ENCODE data around the gene SAMHD1.
A peak's percentile ranks its signal among the peaks of the same experiment; 100 is the strongest.

The SAMHD1 gene

GRCh38 chr20:36871640-36872570 is 79.6 kb downstream of the SAMHD1 start:
- no peak overlapping the region for H3K23ac ChIP-seq (ENCODE audit: low read depth, low read length, poor library complexity)
- no peak overlapping the region for H4K91ac ChIP-seq (ENCODE audit: low read depth, low read length, poor library complexity)
- H3K27ac ChIP-seq (replicated peaks; ENCODE audit: low read length): no peak overlapping the region
- H2BK15ac ChIP-seq (ENCODE audit: low read length): no peak overlapping the region
- H3K18ac ChIP-seq (ENCODE audit: low read length): no peak overlapping the region
- no peak overlapping the region for H2BK12ac ChIP-seq (ENCODE audit: low read length)
- H3K4me1 ChIP-seq (ENCODE audit: control insufficient read depth in 2 of 2, insufficient read depth in 1 of 2, low read depth in 1 of 2, low read length in 2 of 2): no peaks in the 10 kb centered on the region
- H3K4me3 ChIP-seq (ENCODE audit: low read length in 2 of 2): no peak overlapping the region
- no peak overlapping the region for H3K9ac ChIP-seq (ENCODE audit: low read depth, low read length, poor library complexity)
- peak overlapping the region; percentile 43 for H2AFZ ChIP-seq (ENCODE audit: low read length)
- H3K14ac ChIP-seq (ENCODE audit: low read length): no peak overlapping the region
- H2BK5ac ChIP-seq (ENCODE audit: low read length): no peak overlapping the region
- DNase-seq (ENCODE audit: low spot score): no peak
- H2AK5ac ChIP-seq (ENCODE audit: low read depth, low read length): no peak overlapping the region
- H3K27me3 ChIP-seq (ENCODE audit: control insufficient read depth in 3 of 3, insufficient read depth in 3 of 3, low read depth in 1 of 3, low read length in 3 of 3): peaks cover 0 to 5% (median 0%) of the 10 kb centered on the region in 3 experiments
- H3K79me1 ChIP-seq (ENCODE audit: low read depth, low read length): no peaks in the 10 kb centered on the region
- no peak overlapping the region for H2BK120ac ChIP-seq (ENCODE audit: low read depth, low read length)
- H3K9me3 ChIP-seq (replicated peaks in 1 of 2; ENCODE audit: control insufficient read depth in 2 of 2, insufficient read depth in 1 of 2, low read depth in 1 of 2, low read length in 2 of 2): no peaks in the 10 kb centered on the region
- no peaks in the 10 kb centered on the region for H3K36me3 ChIP-seq (replicated peaks in 1 of 2; ENCODE audit: control insufficient read depth in 2 of 2, insufficient read depth in 2 of 2, low read length in 2 of 2)
- no peak overlapping the region for H4K8ac ChIP-seq (ENCODE audit: low read depth, low read length)
- H3K4ac ChIP-seq (ENCODE audit: low read length): no peak overlapping the region
- no CpG with 5 or more reads among the region's 16 CpGs for WGBS, 2 donors (ENCODE audit: extremely low coverage in 2 of 2, insufficient read length in 2 of 2, insufficient replicate concordance in 1 of 2)
- no peak overlapping the region for H3K4me2 ChIP-seq (ENCODE audit: insufficient read depth, low read length, poor library complexity, severe bottlenecking)

GRCh38 chr20:36866681-36867495 is 84.6 kb downstream of the SAMHD1 start:
- Histone ChIP-seq H2AFZ (ENCODE audit: low read length) (no peak overlapping the region), H3K4me3 (ENCODE audit: low read length in 2 of 2) (no peak overlapping the region), H4K8ac (ENCODE audit: low read depth, low read length) (no peak overlapping the region), H2BK15ac (ENCODE audit: low read length) (no peak overlapping the region), H4K91ac (ENCODE audit: low read depth, low read length, poor library complexity) (no peak overlapping the region), H3K4ac (ENCODE audit: low read length) (no peak overlapping the region), H3K14ac (ENCODE audit: low read length) (no peak overlapping the region), H2AK5ac (ENCODE audit: low read depth, low read length) (no peak overlapping the region), H3K27ac (replicated peaks; ENCODE audit: low read length) (no peak overlapping the region), H3K36me3 (replicated peaks in 1 of 2; ENCODE audit: control insufficient read depth in 2 of 2, insufficient read depth in 2 of 2, low read length in 2 of 2) (peaks cover 0 to under 1% of the 10 kb centered on the region in 2 donors), H3K9me3 (replicated peaks in 1 of 2; ENCODE audit: control insufficient read depth in 2 of 2, insufficient read depth in 1 of 2, low read depth in 1 of 2, low read length in 2 of 2) (no peaks in the 10 kb centered on the region), H3K4me2 (ENCODE audit: insufficient read depth, low read length, poor library complexity, severe bottlenecking) (no peak overlapping the region), H3K9ac (ENCODE audit: low read depth, low read length, poor library complexity) (no peak overlapping the region), H3K18ac (ENCODE audit: low read length) (no peak overlapping the region), H2BK12ac (ENCODE audit: low read length) (no peak overlapping the region), H3K4me1 (ENCODE audit: control insufficient read depth in 2 of 2, insufficient read depth in 1 of 2, low read depth in 1 of 2, low read length in 2 of 2) (peaks cover 2 to 6% of the 10 kb centered on the region in 2 donors), H3K23ac (ENCODE audit: low read depth, low read length, poor library complexity) (no peak overlapping the region), H2BK5ac (ENCODE audit: low read length) (no peak overlapping the region), H3K79me1 (ENCODE audit: low read depth, low read length) (peaks cover 7% of the 10 kb centered on the region), H3K27me3 (ENCODE audit: control insufficient read depth in 3 of 3, insufficient read depth in 3 of 3, low read depth in 1 of 3, low read length in 3 of 3) (peaks cover 0 to 23% (median 2%) of the 10 kb centered on the region in 3 experiments), H2BK120ac (ENCODE audit: low read depth, low read length) (no peak overlapping the region)
- WGBS, 2 donors (ENCODE audit: extremely low coverage in 2 of 2, insufficient read length in 2 of 2, insufficient replicate concordance in 1 of 2): no CpG with 5 or more reads among the region's 8 CpGs
- no peak for DNase-seq (ENCODE audit: low spot score)

- Histone ChIP-seq H3K9ac (ENCODE audit: low read depth, low read length, poor library complexity) (no peak overlapping the region), H2BK15ac (ENCODE audit: low read length) (peak overlapping the region; percentile 25), H3K36me3 (replicated peaks in 1 of 2; ENCODE audit: control insufficient read depth in 2 of 2, insufficient read depth in 2 of 2, low read length in 2 of 2) (peaks cover under 1 to 8% of the 10 kb centered on the region in 2 donors), H2AFZ (ENCODE audit: low read length) (no peak overlapping the region), H4K8ac (ENCODE audit: low read depth, low read length) (no peak overlapping the region), H2BK5ac (ENCODE audit: low read length) (no peak overlapping the region), H3K4me2 (ENCODE audit: insufficient read depth, low read length, poor library complexity, severe bottlenecking) (no peak overlapping the region), H2AK5ac (ENCODE audit: low read depth, low read length) (peak overlapping the region; percentile 53), H3K27me3 (ENCODE audit: control insufficient read depth in 3 of 3, insufficient read depth in 3 of 3, low read depth in 1 of 3, low read length in 3 of 3) (peaks cover 0 to 23% (median 2%) of the 10 kb centered on the region in 3 experiments), H2BK12ac (ENCODE audit: low read length) (no peak overlapping the region), H3K9me3 (replicated peaks in 1 of 2; ENCODE audit: control insufficient read depth in 2 of 2, insufficient read depth in 1 of 2, low read depth in 1 of 2, low read length in 2 of 2) (no peaks in the 10 kb centered on the region), H3K14ac (ENCODE audit: low read length) (no peak overlapping the region), H4K91ac (ENCODE audit: low read depth, low read length, poor library complexity) (peak overlapping the region; percentile 30), H3K27ac (replicated peaks; ENCODE audit: low read length) (no peak overlapping the region), H3K4me3 (ENCODE audit: low read length in 2 of 2) (no peak overlapping the region), H3K4ac (ENCODE audit: low read length) (no peak overlapping the region), H2BK120ac (ENCODE audit: low read depth, low read length) (no peak overlapping the region), H3K18ac (ENCODE audit: low read length) (peak overlapping the region; percentile 80), H3K79me1 (ENCODE audit: low read depth, low read length) (peaks cover 12% of the 10 kb centered on the region), H3K4me1 (ENCODE audit: control insufficient read depth in 2 of 2, insufficient read depth in 1 of 2, low read depth in 1 of 2, low read length in 2 of 2) (peaks cover 7 to 14% of the 10 kb centered on the region in 2 donors), H3K23ac (ENCODE audit: low read depth, low read length, poor library complexity) (peak overlapping the region; percentile 89)
- no peak for DNase-seq (ENCODE audit: low spot score)
- no CpG with 5 or more reads among the region's 7 CpGs for WGBS, 2 donors (ENCODE audit: extremely low coverage in 2 of 2, insufficient read length in 2 of 2, insufficient replicate concordance in 1 of 2)
These were observed 85.3 kb downstream of the SAMHD1 start for GRCh38 chr20:36866164-36866563.

DNA sequence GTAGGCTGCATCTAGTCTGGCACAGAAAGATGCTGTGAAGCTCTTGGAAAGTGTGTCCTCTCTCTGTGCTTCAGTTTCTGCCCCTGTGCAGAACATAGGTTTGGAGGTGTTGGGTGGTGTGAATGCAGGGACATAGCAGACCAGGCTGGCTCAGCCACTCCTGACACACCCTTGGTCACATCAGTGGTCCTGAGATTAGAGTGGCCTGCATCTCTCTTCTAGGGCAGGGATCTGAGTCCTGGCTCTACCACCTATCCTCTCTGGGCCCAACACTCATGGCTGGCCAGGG is 85.7 kb downstream of the SAMHD1 start:
- no peak overlapping the region for H3K4ac ChIP-seq (ENCODE audit: low read length)
- no peak overlapping the region for H3K9ac ChIP-seq (ENCODE audit: low read depth, low read length, poor library complexity)
- H3K18ac ChIP-seq (ENCODE audit: low read length): no peak overlapping the region
- H3K9me3 ChIP-seq (replicated peaks in 1 of 2; ENCODE audit: control insufficient read depth in 2 of 2, insufficient read depth in 1 of 2, low read depth in 1 of 2, low read length in 2 of 2): no peaks in the 10 kb centered on the region
- DNase-seq (ENCODE audit: low spot score): no peak
- H3K4me1 ChIP-seq (ENCODE audit: control insufficient read depth in 2 of 2, insufficient read depth in 1 of 2, low read depth in 1 of 2, low read length in 2 of 2): peaks cover 7 to 17% of the 10 kb centered on the region in 2 donors
- H2AFZ ChIP-seq (ENCODE audit: low read length): no peak overlapping the region
- peaks cover 0 to 23% (median 2%) of the 10 kb centered on the region in 3 experiments for H3K27me3 ChIP-seq (ENCODE audit: control insufficient read depth in 3 of 3, insufficient read depth in 3 of 3, low read depth in 1 of 3, low read length in 3 of 3)
- no peak overlapping the region for H3K4me3 ChIP-seq (ENCODE audit: low read length in 2 of 2)
- peaks cover 14% of the 10 kb centered on the region for H3K79me1 ChIP-seq (ENCODE audit: low read depth, low read length)
- H2BK15ac ChIP-seq (ENCODE audit: low read length): peak overlapping the region; percentile 25
- H3K27ac ChIP-seq (replicated peaks; ENCODE audit: low read length): no peak overlapping the region
- no peak overlapping the region for H4K8ac ChIP-seq (ENCODE audit: low read depth, low read length)
- H4K91ac ChIP-seq (ENCODE audit: low read depth, low read length, poor library complexity): no peak overlapping the region
- H2BK120ac ChIP-seq (ENCODE audit: low read depth, low read length): no peak overlapping the region
- no peak overlapping the region for H2BK12ac ChIP-seq (ENCODE audit: low read length)
- peak overlapping the region; percentile 53 for H2AK5ac ChIP-seq (ENCODE audit: low read depth, low read length)
- H2BK5ac ChIP-seq (ENCODE audit: low read length): no peak overlapping the region
- H3K36me3 ChIP-seq (replicated peaks in 1 of 2; ENCODE audit: control insufficient read depth in 2 of 2, insufficient read depth in 2 of 2, low read length in 2 of 2): peaks cover 4 to 11% of the 10 kb centered on the region in 2 donors
- H3K14ac ChIP-seq (ENCODE audit: low read length): no peak overlapping the region
- peak overlapping the region; percentile 89 for H3K23ac ChIP-seq (ENCODE audit: low read depth, low read length, poor library complexity)
- H3K4me2 ChIP-seq (ENCODE audit: insufficient read depth, low read length, poor library complexity, severe bottlenecking): no peak overlapping the region

All from neuronal stem cell (in vitro differentiated cells).